Stromal cell of bone marrow (primary cell): ENCODE results near the gene KPTN.

Experiments
- DNase-seq: peaks from one replicate; pipeline ENCODE4 v3.0.0-alpha.2; 2012; ENCODE audit warnings: low read depth

KPTN gene

GRCh38 chr19:47509170-47509847 is 25.3 kb upstream of the KPTN start:
- no peak for DNase-seq

- no peak for DNase-seq
Observed at GRCh38 chr19:47508721-47509120, 24.7 kb upstream of the KPTN start.

GRCh38 chr19:47507924-47508553 is 24.0 kb upstream of the KPTN start:
- DNase-seq, result no peak

DNA sequence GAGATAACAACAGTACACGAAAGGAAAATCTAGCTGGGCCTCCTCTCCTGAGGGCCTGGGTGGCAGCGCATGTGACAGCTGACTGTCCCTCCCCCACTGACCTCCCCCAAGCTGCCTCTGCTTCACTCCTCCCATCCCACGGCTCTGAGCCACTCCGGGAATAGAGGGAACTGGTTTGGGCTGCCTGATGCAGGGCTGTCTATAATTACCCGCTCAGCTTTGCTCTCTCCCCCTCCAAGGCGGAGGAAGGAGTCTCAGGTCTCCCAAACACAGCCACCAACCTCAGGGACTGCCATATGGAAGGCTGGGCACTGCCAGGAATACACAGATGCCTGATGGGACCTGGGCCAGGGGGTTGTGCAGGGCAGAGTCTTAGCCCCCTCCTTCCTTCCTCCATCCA is 23.0 kb upstream of the KPTN start:
- no peak for DNase-seq

DNA sequence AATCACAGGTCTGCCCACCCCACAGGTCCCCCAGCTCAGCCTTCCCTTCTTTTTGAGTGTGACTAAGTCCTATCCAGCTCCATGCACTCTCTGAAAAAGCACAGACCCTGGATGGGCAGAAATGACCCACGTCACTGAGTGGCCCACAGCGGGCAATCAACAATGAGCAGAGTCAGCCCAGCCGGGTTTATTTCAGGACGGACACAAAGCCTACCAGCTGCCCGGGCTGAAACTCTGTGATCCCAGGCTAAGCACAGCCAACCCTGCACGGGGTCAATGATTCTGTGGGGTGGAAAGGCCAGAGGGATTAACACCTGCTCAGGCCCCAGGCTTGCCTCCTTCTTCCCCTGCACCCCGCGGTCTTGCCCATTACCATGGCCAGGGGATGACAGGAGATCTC is 22.4 kb upstream of the KPTN start:
- DNase-seq, result no peak

DNA sequence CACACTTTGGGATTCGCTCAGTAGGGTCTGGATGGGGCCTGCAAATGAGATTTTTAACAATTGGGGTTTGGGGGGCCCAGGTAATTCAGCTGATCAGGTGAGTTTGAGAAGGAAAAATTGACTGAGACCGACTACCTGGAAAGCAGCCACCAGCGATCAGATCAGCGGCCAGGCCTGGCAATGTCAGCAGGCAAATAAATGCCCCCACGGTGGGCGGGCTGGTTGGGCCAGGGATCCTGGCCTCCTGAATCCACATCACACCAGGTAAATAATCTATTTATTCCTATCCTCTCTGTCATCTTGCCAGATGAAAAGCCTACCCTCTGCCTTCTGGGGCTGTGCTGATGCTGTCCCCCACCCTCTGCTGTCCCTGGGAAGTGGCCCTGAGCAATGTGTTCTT is 21.5 kb upstream of the KPTN start:
- no peak for DNase-seq

GRCh38 chr19:47503826-47504150 is 19.8 kb upstream of the KPTN start:
- DNase-seq, result no peak

- no peak for DNase-seq
Observed at GRCh38 chr19:47503130-47503825, 19.3 kb upstream of the KPTN start.

DNA sequence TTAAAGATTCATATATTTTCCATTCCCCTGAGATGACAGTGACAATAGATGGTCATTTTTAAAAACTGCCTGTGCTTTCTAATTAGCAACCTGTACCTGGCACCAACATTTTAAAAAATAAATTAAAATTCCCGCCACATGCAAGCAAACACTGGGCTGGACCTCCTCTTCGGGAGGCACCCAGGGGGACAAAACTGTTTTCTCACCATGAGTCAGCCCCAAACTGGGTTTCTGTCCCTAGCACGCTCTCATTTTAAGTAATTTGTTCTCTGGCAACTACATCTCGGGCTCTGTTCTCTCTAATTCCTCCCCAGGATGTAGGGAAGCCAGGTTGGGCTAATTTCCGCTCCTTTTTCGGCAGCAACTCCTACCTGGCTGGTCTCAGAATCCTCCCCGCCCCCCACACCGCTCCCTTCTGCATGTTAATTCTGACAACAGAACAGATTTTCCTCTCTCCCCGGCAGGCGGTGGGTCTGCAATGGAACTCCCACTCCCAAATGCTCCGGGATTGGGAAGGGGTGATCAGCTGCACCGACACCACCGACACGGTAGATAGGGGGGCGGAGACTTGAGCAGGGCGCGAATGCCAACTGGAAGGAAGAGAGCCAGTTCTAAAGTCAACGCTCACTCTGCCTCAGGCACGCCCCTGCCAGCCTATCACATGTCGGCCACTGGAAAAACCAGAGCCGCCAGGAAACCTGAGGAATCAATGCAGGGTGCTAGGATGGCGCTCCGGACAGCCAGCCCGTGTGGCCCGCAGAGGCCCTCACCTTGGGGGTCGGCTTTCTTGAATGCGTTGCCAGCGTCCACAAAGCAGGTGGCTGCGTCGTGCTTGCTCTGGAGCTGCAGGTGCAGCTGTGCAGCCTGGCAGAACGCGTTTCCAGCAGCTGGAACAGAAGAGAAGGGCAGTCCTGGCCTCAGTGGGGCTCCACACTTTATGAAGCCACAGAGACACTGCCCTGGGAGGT is 16.1 kb upstream of the KPTN start:
- DNase-seq, result no peak

DNA sequence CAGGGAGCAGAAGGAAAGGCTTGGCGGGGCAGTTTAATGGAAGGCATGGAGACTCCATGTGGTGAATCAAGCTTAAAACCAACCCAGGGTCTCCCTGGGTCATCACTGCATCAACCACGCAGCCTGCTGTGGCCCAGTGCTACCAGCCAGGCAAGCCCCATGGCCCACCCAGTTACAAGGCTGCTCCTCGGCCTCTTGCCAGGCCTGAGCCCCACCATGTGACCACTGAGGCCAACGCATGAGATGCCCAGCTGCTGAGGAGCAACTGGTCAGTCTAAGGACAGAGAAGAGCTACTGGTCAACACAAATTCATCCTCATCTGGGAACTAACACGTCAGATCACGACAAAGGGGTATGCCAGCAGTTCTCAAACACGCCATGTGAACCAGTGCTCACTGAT is 15.4 kb upstream of the KPTN start:
- DNase-seq, result no peak

DNA sequence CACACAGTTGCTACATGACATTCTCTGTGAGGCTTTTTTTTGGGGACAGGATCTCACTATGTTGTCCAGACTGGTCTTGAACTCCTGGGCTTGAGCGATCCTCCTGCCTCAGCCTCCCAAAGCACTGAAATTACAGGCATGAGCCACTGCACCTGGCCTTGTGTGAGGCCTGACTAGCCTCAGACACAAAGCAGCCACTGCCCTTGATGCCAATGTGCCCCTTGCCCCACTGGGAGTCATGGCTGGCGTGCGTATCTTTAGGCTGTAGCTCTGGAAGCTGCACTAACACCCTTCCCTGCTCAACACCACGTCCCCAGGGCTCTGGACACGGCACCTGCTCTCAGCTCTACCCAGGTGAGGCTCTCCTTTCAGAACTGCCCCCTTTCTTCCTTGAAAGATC is 14.5 kb upstream of the KPTN start:
- no peak for DNase-seq

GRCh38 chr19:47497821-47498520 is 14.0 kb upstream of the KPTN start:
- DNase-seq, result no peak

DNA sequence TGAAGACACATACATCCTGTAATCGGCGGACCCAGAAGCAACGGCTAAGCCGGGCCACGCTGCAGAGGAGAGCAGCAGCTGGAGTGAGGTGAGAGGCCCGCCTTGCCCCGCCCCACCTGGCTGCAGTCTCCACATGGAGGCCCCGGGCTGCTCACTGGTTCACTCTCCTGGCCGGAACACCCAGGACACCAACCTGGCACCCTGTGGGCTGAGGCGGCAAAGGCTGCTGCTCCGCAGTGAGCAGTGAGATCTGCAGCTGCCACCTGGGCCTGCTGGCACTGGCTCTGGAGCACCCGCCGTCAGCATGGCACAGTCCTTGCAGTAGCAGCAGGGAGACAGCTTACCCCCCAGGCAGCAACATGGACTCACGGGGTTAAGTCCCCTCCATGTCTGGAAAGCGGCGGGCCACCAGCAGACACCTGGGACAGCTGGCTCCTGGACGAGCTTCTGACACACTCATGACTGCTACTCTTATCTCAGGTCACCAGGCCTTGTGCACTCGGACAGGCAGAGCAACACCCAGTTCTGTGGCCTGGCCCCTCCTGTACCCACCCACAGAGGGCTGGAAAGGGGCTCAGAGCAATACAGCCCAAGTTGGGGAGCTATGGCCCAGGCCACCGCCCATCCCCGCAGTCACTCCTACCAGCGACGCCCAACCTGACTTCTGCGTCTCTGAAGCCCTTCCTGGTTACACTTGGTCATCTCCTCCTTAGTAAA is 13.2 kb upstream of the KPTN start:
- no peak for DNase-seq

DNA sequence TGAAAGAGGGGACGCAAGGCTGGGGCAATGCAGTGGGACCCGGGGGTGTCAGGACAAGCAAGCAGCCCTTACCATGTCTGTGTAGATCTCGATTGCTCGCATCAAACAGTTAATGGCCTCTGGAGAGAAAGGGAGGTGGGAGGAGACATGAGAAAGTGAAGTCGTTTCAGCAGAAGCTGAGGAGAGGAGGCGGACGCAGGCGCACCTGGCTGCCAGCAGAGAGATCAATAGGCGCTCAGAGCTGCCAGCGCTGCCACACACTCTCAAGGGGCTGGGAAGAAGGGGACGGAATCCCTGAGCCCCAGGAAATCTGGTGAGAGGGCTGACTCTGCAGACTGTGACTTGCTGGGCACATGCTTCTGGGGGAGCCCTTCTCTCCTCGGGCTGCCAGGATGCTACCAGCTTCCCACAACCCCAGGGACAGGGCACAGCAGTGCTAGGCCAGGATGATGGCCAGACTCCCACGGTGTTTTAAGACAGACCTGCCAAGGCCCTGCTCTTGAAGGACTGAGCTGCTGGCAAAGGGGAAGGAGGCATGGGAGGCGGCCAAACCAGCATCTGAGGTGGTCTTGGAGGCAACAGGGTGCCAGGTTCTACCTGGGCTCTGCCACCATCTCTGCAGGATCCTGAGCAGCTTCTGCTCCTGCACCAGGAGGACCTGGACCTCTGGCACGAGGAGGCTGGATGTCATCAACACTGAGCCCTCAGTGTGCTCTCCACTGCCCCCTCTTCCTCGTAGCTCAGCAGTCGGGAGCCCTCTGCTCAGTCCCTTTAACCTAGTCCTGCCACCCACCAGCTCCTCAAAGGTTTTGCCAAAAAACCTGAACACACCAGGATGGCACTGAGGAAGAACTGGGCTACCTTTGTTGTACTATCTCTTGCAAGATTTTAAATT is 11.7 kb upstream of the KPTN start:
- no peak for DNase-seq

DNA sequence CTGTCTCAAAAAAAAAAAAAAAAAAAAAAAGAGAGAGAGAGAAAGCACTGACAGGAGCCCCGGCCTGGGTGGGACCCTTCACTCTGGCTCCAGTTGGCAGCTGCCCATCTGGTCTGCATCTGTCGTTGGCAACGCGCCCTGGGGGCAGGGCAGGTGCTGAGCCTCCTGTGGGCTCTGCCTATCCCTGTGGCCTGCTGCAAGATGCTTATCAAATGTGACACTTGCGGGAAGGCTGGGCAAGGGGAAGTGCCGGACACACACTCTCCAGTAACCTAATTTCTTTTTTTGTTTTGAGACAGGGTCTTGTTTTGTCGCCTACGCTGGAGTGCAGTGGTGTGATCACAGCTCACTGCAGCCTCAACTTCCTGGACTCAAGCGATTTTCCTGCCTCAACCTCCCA is 10.7 kb upstream of the KPTN start:
- no peak for DNase-seq

DNA sequence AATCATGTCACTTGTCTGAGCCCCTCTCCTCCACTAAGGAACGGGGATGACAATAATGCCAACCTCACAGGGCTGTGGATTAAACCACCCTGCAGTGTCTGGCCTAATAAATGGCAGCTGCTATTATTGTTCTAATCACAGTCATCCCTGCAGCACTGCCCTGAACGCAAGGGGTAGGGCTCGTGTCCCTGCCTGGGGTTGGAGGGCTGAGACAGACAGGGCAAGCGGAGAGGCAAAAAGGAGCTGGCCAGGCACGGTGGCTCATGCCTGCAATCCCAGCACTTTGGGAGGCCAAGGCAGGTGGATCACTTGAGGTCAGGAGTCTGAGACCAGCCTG is 10.2 kb upstream of the KPTN start:
- no peak for DNase-seq

DNA sequence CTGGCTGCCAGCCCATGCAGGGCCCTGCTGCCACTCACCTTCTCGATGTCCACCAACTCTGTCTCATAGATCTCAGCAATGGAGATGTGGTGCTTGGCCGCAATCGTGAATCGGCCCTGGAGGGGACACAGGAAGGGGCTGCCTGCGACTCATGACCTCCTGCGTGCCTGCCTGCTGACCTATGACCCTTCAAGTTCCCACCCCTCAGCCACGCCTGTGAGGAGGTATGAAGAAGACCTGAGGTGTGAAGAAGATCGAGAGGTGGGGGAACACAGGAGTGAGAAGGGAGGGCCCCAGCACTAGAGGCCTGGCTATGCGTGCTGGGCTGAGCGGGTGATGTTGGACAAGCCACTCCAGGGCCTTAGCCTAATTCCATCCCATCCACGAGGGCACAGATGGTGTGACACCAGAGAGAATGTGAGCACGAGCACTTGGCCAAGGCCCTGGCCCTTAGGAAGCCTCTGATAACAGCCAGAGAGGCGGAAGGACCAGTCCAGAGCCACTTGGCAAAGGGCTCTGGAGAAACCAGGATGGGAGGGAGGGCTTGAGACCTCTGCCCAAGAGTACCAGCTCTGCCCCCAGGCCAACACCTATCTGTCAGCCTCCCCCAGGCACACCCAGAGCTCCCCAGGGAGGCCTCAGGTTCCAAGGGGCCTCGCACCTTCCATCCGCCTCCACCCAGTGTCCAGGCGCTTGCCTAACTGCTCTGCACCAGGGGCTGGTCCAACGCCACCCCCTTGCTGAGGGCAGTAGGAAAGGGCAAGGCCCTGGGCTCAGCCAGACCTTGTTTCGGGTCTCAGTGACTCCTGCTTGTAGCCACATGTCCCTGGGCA is 9.6 kb upstream of the KPTN start:
- no peak for DNase-seq

DNA sequence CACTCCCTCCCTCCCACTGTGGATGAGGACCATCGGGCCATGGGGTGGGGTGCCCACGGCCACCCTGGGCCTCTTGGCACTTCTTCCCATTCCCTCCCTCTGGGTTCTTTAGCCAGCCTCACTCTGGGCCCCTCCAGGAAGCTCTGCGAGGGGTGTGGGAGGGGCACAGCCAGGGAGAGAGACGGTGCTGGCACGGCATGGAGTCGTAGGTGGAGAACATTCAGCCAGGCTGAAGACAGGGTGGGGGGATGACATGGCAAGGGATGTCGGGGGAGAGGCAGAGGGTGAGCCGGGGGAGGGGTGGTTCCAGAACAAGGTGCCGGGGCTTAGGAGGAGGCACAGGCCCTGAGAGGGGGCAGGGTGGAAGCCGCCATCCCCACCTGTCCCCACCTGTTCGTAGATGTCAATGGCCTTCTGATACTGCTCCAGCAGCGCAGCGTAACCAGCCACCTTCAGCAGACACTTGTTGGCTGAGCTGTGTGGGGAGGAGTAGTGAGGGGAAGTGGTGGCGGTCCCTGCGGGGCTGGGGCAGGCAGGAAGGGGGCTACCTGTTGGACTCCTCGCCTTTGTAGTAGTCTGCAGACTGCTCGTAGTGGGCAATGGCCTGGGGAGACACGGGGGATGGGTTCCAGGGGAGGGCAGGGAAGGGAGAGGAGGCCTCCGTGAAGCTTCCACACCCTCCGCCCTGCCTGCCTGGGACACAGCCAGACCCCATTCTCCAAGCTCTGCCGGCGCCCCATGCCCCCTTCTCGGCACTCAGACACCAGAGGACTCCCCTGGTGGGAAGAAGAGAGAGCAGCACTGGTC is 8.8 kb upstream of the KPTN start:
- no peak for DNase-seq

GRCh38 chr19:47492137-47492533 is 8.1 kb upstream of the KPTN start:
- no peak for DNase-seq
